Activated T-cell treated with anti-CD3 and anti-CD28 coated beads, Interleukin-2, amount 50 U/mL, for 48 hours (primary cell): ENCODE data around the gene KDM2B.
"Not testable (repeated sequence)": the region's sequence is repeated elsewhere in the genome, so short reads cannot be mapped to it uniquely, and the experiment has no call there.

Experiments used
- DNase-seq, 2 experiments: peaks; one replicate each; pipeline ENCODE4 v3.0.0-alpha.2; 2020

KDM2B gene

DNA sequence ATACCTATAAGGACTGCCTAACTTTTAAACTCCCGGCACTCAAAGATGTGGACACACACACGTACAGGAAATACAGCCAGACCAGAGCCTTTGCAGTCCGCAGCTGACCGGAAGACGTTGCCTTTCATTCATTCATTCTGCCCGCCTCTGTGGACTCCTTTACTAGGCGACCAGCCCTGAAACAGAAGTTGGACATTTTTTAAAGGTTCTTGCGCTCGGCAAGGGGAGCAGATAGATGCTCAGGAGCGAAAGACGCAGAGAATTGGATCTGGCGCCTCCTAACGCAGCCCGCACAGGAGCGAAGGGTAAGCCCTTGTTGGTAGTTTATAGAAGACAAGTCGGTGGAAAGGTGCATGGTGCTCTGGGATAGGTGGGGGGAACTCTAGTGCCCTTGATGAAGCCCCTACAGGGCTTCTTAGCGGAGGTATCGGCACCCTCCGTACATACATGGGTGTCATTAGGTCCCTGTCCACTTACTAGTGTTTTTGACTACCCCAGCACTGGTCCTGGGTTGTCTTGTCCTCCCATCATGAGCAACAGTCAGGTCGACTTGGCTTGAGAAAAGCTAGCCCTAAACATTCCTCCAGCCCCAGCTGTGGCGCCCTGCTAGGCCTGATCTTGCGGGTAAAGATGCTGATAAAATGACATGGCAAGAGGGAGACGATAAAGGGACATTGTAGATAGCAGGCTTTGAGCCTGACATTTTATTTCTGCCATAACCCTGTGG is at the start of gene KDM2B:
KDM2B (minus strand) TSS at position 65 of the 727 bp plus-strand sequence. CDS start 112 bp downstream, outside the sequence.
- peak; percentile 50 to 54 for DNase-seq

DNA sequence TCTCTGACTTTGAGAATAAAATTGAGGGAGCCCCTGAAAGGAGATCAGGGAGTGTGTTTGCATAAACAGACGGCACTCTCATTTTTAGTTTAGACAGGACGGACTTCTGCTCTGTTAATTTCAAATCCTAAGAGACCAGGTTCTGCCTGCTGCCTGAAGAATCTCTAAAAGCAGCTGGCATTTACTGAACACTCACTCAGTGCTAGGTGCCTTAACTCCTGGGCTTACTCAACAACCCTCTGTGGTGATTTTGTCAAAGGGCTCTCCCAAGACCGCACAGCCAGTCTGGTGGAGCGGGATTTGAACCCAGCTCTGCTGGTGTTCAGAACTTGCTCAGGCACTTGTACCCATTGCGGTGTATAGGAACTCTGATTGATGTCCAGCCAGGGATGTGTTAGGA is 47.7 kb upstream of the KDM2B start:
- DNase-seq, result peak; percentile 39 to 47

GRCh38 chr12:121628037-121628436 is 47.2 kb upstream of the KDM2B start:
- DNase-seq, result peak in 1 of 2 experiments; percentile 54

- peak; percentile 91 to 92 for DNase-seq
These were observed 46.2 kb upstream of the KDM2B start for GRCh38 chr12:121626853-121627640.

DNA sequence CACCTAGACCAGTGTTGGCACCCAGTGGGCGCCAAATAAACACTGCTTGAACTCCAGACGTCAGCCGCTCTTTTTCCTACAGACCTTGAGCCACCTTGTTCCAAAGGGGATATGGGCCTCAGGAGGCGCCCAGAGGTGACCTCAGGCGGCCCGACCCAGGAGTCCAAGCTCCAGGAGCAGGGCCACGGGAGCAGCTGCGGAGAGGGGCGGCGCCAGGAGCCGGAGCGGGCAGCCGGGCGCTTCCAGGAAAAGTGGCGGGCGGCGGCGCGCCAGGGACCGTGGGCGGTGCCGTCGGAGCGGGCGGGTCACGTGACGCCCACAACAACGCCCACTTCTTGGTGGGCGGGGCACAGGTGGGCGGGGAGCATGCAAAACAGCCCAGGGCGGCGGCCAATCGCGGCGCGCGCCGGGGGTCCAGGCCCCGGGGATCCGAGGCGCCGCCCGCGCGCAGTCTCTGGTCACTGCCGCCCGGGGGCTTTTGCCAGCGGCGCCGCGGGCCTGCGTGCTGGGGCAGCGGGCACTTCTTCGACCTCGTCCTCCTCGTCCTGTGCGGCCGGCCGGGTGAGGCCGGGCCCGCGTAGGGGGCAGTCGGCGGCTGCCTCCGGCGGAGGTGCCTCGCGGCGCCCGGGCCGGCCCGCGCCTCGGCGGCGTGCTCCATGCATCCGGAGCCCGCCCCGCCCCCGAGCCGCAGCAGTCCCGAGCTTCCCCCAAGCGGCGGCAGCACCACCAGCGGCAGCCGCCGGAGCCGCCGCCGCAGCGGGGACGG is 45.4 kb upstream of the KDM2B start, which contains the start of gene ORAI1:
ORAI1 (plus strand) TSS at position 444 of the 766 bp plus-strand sequence.
- DNase-seq, result peak; percentile 97 to 98

- no peak for DNase-seq
These were observed 39.6 kb upstream of the KDM2B start for GRCh38 chr12:121620333-121620891.

GRCh38 chr12:121618659-121619233 is 37.9 kb upstream of the KDM2B start:
- no peak for DNase-seq

DNA sequence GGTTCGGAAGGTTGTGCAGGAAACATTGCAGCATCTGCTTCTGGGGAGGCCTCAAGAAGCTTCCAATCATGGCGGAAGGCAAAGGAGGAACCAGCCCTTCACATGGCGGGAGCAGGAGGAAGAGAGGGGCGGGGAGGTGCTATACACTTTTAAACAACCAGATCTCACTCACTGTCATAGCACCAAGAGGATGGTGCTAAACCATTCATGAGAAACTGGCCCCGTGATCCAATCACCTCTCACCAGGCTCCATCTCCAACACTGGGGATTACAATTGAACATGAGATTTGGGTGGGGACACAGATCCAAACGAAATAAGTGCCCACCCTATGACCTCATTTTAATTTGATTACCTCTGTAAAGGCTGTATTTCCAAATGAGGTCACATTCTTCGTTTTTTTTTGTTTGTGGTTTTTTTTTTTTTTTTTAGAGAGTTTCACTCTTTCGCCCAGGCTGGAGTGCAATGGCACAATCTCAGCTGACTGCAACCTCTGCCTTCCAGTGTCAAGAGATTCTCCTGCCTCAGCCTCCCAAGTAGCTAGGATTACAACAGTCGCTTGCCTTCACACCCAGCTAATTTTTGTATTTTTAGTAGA is 34.1 kb upstream of the KDM2B start:
- DNase-seq, result no peak

DNA sequence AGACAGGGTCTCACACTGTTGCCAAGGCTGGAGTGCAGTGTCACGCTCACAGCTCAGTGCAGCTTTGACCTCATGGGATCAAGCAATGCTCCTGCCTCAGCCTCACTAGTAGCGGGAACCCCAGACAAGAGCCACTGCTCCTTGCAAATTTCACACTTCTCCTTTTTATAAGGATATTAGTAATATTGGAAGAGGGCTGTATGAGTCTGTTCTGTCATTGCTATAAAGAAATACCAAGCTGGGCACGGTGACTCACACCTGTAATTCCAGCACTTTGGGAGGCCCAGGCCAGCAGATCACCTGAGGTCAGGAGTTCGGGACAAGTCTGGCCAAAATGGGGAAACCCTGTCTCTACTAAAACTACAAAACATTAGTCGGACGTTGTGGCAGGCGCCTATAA is 32.6 kb upstream of the KDM2B start:
- no peak for DNase-seq

- peak; percentile 67 for DNase-seq
These were observed 30.5 kb upstream of the KDM2B start for GRCh38 chr12:121611306-121611705.

DNA sequence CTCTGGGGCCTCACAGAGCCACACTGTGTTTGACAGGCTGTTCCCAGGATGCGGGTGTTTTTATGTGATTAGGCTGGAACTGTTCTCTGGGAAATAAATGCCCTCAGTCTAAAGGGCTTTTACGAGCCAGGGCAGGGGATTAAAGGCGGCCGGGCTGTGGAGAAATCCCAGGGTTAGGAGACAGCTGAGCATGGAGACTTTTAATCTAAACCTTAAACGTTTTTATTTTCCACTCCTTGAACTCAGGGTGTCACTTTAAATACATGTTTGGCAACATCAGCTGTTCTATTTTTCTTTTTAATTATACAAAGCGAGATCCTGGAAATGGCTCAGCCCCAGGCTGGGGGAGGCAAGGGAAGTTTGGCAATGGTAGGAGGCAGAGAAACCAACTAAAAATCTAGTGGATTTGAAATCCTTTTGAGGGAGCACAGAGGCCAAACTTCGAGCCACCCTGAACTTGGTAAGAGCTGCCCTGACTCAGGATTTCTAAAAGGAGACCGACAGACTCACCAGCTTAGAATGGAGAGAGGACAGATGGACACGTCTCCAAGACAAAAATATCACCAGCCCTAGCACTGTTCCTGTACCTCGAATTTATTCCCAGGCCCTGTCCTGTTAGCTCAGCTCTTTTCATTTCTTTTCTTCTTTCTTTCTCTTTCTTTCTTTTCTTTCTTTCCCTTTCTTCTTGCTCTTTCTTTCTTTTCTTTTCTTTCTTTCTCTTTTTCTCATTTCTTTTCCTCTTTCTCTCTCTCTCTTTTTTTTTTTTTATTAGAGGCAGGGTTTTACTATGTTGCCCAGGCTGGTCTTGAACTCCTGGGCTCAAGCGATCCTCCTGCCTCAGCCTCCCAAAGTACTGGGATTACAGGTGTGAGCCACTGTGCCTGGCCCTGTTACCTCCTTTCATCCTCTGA is 29.7 kb upstream of the KDM2B start:
- no peak for DNase-seq

DNA sequence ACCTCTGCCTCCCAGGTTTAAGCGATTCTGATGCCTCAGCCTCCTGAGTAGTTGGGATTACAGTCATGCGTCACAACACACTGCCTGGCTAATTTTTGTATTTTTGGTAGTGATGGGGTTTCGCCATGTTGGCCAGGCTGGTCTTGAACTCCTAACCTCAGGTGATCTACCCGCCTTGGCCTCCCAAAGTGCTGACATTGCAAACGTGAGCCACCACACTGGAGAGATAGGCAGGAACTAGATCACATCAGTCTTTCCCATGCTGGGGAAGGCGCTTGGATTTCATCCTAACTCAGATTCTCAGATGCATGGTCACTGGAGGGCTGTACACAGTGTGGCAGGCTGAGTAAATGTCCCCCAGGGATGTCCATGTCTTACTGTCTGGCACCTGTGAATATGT is 27.5 kb upstream of the KDM2B start:
- no peak for DNase-seq

DNA sequence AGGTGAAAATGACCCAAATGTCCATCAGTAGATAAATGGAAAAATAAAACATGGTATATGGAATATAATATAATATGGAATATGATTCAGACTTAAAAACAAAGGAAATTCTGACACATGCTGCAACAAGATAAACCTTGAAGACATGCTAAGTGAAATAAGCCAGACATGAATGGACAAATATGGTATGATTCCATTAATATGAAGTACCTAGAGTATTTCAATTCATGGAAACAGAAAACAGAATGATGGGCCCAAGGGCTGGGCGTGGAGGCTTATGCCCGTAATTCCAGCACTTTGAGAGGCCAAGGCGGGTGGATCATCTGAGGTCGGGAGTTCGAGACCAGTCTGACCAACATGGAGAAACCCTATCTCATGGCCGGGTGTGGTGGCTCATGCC is 22.8 kb upstream of the KDM2B start:
- no peak for DNase-seq

DNA sequence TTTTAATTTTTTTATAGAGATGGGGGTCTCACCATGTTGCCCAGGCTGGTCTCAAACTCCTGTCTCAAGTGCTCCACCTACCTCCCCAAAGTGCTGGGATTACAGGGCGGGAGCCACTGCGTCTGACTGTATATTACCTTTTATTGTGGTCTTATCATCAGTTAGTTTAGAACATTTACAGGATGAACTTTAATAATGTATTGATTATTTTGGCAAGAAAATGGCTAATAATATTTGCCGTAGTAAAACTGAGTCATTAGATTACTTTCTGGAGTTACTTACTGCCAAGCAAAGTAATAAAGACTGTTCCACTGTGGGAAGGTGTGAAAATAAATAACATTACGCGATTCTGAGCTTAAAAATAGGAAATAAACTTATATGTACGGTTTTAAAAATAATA is 21.9 kb upstream of the KDM2B start:
- DNase-seq, result no peak

GRCh38 chr12:121600702-121601336 is 20.0 kb upstream of the KDM2B start:
- DNase-seq, result no peak

DNA sequence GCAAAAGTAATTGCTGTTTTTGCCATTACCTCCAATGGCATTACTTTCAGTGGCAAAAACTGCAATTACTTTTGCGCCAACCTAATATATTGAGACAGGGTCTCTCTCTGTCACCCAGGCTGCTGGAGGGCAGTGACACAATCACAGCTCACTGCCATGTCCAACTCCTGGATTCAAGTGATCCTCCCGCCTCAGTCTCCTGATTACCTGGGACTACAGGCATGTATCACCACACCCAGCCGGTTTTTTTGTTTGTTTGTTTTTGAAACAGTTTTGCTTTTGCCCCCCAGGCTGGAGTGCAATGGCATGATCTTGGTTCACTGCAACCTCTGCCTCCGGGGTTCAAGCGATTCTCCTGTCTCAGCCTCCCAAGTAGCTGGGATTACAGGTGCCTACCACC is 15.7 kb upstream of the KDM2B start:
- DNase-seq, result no peak

DNA sequence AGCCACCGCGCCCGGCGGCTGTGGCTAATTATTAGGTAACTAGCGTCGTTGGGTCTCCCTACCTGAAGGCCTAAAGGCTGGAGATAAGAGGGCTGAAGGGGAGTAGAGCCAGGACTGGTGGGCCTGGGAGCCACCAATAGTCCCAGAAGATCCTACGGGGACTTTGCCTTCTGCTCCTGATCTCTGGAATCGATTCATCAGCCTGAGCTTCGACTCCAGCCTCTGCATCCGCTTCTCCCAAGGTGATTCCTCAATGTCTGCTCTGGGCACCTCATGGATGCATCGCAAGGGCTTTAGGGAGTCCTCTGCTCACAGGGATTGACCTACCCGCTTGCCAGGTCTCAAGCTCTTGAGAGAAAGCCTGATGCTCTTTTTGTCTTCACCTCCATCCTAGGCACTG is 14.7 kb upstream of the KDM2B start:
- DNase-seq, result no peak

DNA sequence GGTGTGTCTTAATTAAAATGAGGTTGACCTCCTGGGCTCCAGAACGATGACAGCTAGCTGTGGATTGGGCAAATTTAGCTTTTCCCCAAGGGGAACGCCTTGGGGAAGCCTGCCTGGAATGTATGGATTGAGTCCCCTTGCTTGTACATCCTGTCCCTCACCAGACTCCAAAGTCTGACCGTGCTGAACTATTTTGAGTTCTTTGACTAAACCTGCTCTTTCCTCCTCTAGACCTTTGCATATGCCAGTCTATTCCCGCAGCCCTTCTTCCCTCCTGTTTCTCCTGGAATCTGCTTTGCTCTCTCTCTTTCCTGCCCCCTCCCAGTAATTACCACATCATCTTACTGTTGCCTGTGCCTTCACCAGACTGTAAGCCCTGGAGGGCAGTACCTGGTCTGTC is 11.5 kb upstream of the KDM2B start:
- no peak for DNase-seq

DNA sequence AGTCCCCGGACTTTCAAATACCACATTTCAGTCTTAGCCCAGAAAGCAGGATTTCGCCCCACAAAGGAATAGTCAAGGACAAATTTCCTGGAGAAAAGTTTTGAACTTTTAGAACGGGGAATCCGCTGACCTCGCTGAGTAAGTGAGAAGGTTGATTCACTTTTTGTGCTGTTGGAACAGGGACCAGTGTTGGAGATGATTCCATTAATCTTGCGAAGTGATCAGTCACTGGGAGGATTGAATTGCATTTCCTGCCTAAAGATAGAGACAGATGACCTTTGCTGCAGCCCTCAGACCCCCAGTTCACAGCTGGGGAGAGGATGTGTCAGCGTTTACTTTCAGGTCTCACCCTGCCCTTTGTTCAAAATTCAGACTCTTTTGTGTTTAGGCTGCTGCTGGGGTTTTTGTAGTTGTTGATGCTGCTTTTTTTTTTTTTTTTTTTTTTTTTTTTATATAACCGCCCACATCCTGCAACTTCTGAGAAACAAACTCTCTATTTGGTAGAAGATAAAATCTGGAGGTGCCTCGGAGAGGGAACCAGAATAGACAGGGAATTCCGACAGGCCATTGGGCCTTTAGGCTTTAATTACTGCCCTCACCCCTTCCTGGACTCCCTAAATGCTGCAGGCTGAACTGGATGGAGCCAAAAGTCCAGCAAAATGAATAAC is 9.8 kb upstream of the KDM2B start:
- peak; percentile 68 to 74 for DNase-seq

DNA sequence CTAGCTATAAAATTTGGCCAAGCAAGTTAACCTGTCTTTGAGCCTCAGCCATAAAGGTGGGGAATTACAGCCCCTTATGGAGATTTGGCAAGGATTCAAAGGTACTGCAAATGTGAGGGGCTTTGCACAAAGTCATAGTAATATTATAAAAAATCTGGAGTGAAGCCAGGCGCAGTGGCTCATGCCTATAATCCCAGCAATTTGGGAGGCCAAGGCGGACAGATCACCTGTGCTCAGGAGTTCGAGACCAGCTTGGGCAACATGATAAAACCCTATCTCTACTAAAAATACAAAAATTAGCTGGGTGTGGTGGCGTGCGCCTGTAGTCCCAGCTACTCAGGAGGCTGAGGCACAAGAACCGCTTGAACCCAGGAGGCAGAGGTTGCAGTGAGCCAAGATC is 4.1 kb upstream of the KDM2B start:
- not testable (repeated sequence) for DNase-seq
